Measurements from ENCODE around the gene KMT2E.

KMT2E gene

DNA sequence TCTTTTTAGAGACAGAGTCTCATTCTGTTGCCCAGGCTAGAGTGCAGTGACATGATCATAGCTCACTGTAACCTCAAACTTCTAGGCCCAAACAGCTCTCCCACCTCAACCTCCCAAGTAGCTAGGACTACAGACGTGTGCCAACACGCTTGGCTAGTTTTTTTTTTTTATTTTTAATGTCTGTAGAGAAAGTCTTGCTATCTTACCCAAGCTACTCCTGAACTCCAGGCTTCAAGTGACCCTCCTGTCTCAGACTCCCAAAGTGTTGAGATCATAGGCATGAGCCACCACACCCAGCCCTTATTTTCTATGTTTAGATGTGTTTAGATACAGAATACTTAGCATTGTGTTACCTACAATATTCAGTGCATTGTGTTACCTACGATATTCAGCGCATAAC lies 46.4 kb downstream of the KMT2E start:
- no peak for DNase-seq (ENCODE audit: low read depth, low spot score)
- no peak overlapping the region for H3K27ac ChIP-seq

DNA sequence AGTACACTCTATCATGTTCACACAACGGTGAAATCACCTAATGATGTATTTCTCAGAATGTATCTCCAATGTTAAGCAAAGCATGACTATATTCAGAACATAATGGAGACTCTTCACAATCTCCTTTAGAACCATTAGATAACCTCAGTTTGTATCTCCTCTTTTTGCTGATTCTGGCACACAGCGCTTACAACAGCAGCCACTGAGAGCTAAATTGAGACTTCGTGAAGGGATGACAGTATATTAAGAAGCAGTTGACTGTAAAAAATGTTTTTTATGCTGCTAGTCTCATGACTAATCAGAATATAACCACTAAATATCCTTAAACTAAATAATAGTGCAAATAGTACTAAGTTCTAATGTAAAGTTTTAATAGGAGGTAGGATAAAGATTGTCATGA lies 46.9 kb downstream of the KMT2E start:
- no peak overlapping the region for H3K27ac ChIP-seq
- DNase-seq (ENCODE audit: low read depth, low spot score): no peak

DNA sequence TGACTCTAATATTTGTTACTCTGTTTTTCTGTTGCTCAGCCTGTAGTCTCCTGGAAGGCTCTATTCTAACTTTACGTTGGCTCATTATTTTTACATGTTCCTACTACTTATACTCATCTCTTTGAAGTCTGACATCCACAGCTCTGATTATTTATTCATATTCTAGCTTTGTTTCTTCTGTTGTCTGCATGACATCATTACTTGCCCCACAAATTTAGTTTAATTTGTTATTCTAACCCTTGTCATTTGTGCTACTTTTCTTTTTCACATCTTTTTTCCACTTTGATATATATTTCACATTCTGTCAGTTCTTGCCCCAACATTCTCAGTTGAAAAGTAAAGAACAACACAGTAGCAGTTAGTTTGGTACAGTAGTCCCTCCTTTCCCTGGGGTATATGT lies 51.1 kb downstream of the KMT2E start:
- H3K27ac ChIP-seq: no peak overlapping the region
- DNase-seq (ENCODE audit: low read depth, low spot score): no peak

DNA sequence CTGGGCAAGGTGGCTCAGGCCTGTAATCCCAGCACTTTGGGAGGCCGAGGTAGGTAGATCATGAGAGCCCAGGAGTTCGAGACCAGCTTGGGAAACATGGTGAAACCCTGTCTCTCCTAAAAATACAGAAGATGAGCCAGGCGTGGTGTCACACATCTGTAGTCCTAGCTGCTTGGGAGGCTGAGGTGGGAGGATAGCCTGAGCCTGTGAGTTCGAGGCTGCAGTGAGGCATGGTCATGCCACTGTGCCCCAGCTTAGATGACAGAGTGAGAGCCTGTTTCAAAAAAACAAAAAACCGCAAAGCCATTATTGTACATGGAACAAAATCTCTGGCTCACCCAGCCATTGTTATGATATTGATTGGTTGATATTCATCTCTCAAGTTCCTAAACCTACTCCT lies 53.7 kb downstream of the KMT2E start:
- DNase-seq (ENCODE audit: low read depth, low spot score): no peak
- no peak overlapping the region for H3K27ac ChIP-seq

DNA sequence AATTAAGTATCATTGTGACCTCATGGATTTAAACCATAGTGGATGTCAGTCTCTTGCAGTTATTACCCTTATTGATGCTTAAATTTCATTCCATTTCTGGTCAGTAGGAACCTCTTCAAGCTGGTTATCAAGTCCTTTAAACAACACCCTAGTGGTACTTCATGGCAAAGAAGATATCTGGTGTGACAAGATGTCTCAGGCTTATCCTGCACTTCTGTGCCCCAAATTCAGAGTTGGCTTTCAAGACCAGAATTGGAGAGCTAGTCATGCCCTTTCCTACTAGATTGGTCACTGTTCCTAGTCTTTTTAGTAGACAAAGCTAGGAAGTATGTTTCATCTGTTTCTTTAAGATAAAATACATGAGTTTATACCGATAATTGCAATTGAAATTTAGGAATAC lies 54.9 kb downstream of the KMT2E start:
- H3K27ac ChIP-seq: no peak overlapping the region
- no peak for DNase-seq (ENCODE audit: low read depth, low spot score)

DNA sequence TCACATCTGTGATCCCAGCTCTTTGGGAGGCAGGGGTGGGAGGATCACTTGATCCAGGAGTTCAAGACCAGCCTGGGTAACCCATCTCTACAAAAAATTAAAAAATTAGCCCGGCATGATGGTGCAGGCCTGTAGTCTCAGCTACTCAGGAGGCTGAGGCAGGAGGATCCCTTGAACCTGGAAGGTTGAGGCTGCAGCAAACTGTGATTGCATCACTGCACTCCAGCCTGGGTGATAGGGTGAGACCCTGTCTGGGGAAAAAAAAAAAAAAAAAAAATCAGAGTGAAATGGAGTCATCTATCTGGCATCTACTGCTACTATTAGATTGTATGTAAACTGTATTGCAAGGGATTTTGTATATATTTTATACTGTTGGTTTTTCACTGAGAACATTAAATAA lies 59.1 kb downstream of the KMT2E start:
- no peak for DNase-seq (ENCODE audit: low read depth, low spot score)
- no peak overlapping the region for H3K27ac ChIP-seq

DNA sequence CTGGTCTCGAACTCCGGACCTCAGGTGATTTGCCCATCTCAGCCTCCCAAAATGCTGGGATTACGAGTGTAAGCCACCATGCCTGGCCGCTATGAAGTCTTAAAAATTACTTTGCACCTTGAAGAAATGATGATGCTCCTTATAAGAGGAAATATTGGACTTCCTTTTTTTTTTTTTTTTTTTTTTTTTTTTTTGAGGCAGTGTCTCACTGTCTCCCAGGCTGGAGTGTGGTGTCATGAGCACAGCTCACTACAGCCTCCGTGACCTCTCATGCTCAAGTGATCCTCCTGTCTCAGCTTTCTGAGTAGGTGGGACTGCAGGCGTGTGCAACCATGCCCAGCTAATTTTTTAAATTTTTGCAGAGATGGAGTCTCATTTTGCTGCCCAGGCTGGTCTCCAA lies 65.3 kb downstream of the KMT2E start:
- no peak overlapping the region for H3K27ac ChIP-seq
- DNase-seq (ENCODE audit: low read depth, low spot score): no peak

DNA sequence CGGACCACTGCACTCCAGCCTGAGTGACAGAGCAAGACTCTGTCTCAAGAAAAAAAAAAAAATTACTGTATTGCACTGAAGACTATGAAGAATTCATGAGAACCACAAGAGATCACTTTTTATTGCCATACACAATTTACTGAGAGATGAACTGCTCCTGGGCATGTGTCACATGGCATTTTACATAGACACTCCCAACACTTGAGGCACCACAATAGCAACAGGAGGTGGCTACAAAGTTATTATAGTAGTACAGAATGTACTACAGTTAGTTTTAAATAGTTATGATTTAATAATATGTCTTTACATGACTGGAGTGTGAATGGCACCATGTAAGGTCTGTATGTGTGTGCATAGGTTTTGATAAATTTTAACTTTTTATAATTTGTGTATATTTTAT lies 70.6 kb downstream of the KMT2E start:
- DNase-seq (ENCODE audit: low read depth, low spot score): no peak
- H3K27ac ChIP-seq: no peak overlapping the region

DNA sequence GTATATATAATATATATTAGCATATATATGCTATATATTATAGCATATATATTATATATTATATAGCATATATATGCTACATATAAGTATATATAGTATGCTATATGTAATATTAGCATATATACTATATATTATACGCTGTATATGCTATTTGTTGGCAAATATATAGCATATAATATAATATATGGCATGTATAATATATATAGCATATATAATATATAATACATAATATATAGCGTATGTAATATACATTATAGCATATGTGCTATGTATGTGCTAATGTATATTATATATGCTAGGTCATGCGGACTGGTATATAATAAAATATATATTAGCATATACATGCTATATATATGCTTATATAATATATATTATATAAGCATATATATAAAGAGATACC lies 72.8 kb downstream of the KMT2E start:
- DNase-seq (ENCODE audit: low read depth, low spot score): no peak
- H3K27ac ChIP-seq: no peak overlapping the region

DNA sequence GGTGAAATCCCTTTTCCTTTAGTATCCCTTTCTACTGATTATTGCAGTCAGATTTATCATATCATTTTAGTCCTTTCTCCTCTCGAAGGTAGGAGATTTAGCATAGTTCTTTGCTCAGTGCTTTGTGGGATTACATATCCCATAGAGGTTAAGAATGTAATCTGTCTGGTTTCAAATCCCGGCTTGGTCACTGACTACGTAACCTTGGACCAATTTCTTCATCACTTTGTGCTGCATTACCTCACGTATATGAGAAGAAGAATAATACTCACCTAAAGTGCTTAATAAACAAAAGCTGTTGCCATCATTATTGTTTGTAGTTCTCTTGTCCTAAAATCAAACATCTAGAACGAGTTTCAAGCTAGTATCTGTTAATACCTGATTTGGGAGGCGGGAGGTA lies 74.0 kb downstream of the KMT2E start:
- H3K27ac ChIP-seq: no peak overlapping the region
- no peak for DNase-seq (ENCODE audit: low read depth, low spot score)

DNA sequence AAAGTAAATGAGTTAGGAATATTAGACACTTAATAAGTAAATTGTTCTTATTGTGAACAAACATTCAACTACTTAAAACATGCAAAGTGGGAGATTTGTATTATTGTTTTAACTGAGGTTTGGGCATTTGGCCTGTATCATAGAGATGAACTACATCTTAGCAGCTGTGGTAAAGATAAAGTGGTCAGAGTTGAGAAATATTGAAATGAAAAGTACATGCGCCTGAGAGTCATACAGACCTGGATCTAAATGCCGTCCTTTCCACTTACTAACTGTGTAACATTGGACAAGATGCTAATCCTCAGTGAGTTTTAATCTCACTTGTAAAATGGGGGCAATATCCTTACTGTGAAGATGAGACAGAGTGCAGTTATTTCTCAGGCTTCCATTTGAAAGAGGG lies 74.5 kb downstream of the KMT2E start:
- no peak for DNase-seq (ENCODE audit: low read depth, low spot score)
- H3K27ac ChIP-seq: no peak overlapping the region

DNA sequence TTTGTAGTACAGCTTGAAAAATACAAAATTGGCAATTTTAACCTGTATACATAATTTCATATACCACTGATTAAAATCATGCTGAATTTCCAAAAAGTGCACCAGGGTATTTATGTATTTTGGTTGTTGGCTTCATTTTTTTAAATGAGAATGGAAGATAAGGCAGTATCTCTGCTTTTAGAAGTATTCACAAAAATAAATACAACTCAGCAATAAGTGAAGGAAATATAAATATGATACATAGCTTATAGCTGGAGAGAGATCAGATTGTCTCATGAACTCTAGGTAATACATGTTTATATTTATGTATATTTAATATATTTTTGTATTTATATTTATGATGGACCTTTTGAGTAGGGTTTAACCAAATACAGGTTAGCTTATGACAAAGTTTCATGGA lies 81.0 kb downstream of the KMT2E start:
- peak overlapping the region; percentile 73 for H3K27ac ChIP-seq
- no peak for DNase-seq (ENCODE audit: low read depth, low spot score)

DNA sequence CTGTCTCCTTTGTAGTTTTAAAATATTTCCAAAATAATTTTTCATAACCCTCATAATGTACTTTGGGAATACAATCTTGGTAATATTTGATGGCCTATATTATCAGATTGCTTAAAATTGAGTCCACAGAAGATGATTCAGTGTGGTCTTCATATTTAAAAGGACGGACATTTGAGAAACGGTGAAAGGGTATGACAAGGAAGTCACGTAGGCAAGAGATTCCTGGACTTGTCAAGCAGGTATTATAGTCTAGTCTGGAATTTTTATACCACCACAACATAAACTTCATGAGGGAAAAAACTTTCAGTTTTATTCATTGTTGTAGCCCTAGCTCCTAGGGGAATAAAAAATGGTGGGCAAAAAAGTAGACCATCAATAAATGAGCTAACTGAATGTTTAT lies 82.3 kb downstream of the KMT2E start:
- peak overlapping the region; percentile 73 for H3K27ac ChIP-seq
- DNase-seq (ENCODE audit: low read depth, low spot score): peak; percentile 27

DNA sequence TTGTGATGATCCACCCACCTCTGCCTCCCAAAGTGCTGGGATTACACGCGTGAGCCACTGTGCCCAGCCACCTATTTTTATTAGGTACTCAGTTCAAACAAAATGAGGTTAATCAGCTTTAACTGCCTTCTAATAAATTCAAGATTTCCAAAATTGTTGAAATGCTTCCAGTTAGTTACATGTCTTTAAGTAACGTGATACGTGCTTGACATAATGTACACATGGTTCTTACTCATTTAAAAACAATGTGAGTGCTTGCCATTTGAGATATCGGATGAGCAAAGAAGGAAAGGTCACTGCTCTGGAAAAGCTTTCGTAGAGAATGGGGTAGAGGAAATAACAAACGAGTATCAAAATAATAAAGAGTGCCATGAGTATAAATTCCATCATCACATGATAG lies 83.6 kb downstream of the KMT2E start:
- peak overlapping the region; percentile 73 for H3K27ac ChIP-seq
- DNase-seq (ENCODE audit: low read depth, low spot score): peak; percentile 54

DNA sequence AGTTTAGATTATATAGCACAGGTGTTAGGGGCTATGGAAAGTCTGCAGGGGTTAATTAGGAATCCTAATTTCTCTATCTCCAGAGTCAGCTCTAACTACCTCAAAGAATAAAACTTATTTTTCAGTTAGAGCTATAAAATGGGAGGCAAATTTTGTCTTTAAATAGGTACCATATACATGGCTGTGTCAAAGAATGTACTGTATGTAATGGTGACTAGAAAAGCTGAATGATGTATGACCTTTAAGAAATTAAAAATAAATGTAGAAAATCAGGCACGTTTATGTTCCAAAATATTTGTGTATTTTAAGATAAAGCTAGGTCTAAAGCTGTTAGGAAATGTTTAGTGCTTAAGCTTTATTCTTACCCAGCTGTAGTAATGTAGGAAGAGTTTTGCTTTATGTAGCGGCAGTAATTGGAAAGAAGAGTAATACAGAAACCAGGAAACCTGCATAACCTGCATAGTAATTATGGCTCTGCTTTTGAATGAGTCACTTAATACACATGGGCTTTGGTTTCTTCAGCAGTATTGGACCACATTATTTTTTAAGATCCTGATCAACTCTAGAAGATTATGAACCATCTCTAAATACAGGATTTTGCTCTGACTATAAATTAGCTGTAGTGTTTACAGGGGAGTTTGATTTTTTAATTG lies 85.0 kb downstream of the KMT2E start:
- DNase-seq (ENCODE audit: low read depth, low spot score): peak; percentile 41
- peak overlapping the region; percentile 73 for H3K27ac ChIP-seq

DNA sequence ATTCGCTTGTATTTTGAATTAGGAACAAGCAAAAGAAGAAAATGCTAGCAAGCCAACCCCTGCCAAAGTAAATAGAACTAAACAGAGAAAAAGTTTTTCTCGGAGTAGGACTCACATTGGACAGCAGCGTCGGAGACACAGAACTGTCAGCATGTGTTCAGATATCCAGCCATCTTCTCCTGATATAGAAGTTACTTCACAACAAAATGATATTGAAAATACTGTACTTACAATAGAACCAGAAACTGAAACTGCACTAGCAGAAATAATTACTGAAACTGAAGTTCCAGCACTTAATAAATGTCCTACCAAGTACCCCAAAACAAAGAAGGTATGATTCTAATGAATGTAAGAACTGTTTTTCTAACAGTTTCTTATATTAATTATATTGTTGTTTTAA lies 87.9 kb downstream of the KMT2E start:
- no peak overlapping the region for H3K27ac ChIP-seq
- DNase-seq (ENCODE audit: low read depth, low spot score): no peak

DNA sequence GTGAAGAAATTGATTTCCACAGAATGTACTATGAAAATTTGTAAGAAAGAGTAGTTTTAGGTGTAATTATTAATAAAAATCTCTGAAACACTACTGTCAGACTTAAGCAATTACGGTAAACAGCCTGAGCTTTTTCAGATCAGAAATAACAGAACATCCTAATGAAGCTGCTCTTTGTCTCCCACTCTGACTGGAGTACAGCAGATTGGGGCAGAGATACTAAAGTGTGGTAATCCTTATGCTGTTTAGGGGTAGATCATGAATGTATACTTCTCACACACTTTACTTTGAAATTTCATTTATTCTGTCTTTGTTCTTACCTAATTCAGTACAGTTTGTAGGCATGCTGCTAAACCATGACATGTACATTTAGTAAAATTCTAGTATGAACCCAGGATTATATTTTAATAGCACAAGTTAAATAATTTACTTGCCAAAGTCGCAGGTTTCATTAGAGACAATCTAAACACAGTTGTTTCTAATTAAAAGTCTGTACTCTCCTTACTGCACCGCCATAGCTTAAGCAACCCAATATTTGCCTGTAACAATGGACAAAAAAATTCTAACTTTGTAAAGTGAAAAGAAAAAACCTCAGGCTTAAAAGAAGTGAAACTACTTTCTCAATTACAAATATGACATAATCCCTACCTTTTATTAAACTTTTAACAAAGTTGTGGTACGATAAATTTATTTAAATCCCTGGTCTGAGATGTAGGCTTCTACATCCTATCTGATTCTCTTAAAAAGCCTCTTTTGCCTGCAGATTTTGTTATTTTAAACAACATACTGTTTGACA lies 88.8 kb downstream of the KMT2E start:
- no peak overlapping the region for H3K27ac ChIP-seq
- DNase-seq (ENCODE audit: low read depth, low spot score): no peak

DNA sequence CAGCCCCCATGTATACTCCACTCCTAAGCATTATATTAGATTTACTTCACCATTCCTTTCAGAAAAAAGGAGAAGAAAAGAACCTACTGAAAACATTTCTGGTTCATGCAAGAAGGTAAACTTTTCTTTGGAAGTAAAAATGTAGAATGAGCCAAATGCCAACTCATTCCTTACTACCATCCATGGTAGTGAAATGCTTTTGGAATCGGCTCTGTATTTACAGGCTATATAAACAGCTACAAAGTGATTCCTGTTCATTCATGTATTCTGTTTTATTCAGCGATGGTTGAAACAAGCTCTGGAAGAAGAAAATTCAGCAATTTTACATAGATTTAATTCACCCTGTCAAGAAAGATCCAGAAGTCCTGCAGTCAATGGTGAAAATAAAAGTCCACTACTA lies 91.6 kb downstream of the KMT2E start:
- no peak for DNase-seq (ENCODE audit: low read depth, low spot score)
- peak overlapping the region; percentile 40 for H3K27ac ChIP-seq

DNA sequence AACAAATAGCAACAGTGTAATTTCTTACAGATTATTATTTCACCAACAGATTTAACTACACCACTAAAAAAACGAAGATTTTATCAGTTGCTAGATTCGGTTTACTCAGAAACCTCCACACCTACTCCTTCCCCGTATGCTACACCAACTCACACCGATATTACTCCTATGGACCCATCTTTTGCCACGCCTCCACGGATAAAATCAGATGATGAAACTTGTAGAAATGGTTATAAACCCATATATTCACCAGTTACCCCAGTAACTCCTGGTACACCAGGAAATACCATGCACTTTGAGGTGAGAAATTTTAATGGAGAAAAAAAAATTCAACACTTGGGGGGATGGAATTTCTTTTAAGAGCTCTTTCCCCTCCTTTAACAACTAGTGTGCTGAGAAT lies 92.5 kb downstream of the KMT2E start:
- H3K27ac ChIP-seq: peak overlapping the region; percentile 40
- DNase-seq (ENCODE audit: low read depth, low spot score): no peak

DNA sequence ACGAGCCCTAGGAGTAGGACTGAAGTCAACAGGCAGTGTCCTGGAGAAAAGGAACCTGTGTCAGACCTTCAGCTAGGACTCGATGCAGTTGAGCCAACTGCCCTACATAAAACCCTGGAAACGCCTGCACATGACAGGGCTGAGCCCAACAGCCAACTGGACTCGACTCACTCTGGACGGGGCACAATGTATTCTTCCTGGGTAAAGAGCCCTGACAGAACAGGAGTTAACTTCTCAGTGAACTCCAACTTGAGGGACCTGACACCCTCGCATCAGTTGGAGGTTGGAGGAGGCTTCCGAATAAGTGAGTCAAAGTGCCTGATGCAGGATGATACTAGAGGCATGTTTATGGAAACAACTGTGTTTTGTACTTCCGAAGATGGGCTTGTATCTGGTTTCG lies 93.5 kb downstream of the KMT2E start:
- DNase-seq (ENCODE audit: low read depth, low spot score): no peak
- H3K27ac ChIP-seq: peak overlapping the region; percentile 40

DNA sequence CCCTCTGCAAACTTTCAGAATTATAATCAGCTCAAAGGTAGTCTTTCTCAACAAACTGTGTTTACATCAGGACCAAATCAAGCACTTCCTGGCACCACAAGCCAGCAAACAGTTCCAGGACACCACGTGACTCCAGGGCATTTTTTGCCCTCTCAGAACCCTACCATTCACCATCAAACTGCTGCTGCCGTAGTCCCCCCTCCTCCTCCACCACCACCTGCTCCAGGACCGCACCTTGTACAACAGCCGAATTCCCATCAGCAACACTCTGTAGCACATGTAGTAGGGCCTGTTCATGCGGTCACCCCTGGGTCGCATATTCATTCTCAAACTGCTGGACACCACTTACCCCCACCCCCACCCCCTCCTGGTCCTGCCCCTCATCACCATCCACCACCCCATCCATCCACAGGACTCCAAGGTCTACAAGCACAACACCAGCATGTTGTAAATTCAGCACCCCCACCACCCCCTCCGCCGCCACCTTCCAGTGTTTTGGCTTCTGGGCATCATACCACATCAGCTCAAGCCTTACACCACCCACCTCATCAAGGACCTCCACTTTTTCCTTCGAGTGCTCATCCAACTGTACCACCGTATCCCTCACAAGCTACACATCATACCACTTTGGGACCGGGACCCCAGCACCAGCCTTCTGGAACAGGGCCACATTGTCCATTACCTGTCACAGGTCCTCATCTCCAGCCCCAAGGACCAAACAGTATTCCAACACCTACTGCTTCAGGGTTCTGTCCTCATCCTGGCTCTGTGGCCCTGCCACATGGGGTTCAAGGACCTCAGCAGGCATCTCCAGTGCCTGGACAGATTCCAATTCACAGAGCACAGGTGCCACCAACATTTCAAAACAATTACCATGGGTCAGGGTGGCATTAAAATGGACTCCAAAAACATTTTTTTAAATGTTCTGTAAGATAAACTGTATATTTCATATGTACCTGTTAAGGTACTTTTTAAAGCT lies 98.7 kb downstream of the KMT2E start:
- DNase-seq (ENCODE audit: low read depth, low spot score): no peak
- no peak overlapping the region for H3K27ac ChIP-seq
